Measurements from ENCODE around the gene TMEM244.

GRCh38 chr6:129828229-129828628 is 32.9 kb downstream of the TMEM244 start:
- TF ChIP-seq CTCF (IDR thresholded peaks at IDR 0.05) (no peak), EP300 (IDR thresholded peaks at IDR 0.05; ENCODE audit: low read depth) (no peak), POLR2AphosphoS5 (IDR thresholded peaks at IDR 0.05) (no peak), POLR2A (IDR thresholded peaks at IDR 0.05) (no peak)
